Subcutaneous adipose tissue (tissue), 4 donors: ENCODE results near the gene PPBP. TPM values are rescaled to one million over a fixed set of nuclear protein-coding genes. Genes with fewer than 3 reads are reported as not detected.

Source experiments
- CTCF ChIP-seq: fragments of 450-650 bp; IDR thresholded peaks from one replicate; pipeline ENCODE4 v1.5.1; 2016; ENCODE audit warnings: low read depth, mild to moderate bottlenecking, control low read depth, antibody characterized with exemption, moderate library complexity
- total RNA-seq, 4 donors: library from RNA; depleted of rRNA; stranded (reverse); fragments of >200 nt; gene quantifications; one replicate each; pipeline ENCODE4 v1.1.0, GENCODE V29; 2016

The PPBP gene
- total RNA-seq, result 1 to 10 TPM in 1 of 4 donors, under 1 TPM in 1, not detected in 2; 0.88 to 4.6 TPM

GRCh38 chr4:73988061-73988460, at the start of gene PPBP:
TSS of gene PPBP (minus strand) at chr4:73988190. CDS start at chr4:73988103, 87 bp downstream.
- no peak for TF ChIP-seq CTCF

DNA sequence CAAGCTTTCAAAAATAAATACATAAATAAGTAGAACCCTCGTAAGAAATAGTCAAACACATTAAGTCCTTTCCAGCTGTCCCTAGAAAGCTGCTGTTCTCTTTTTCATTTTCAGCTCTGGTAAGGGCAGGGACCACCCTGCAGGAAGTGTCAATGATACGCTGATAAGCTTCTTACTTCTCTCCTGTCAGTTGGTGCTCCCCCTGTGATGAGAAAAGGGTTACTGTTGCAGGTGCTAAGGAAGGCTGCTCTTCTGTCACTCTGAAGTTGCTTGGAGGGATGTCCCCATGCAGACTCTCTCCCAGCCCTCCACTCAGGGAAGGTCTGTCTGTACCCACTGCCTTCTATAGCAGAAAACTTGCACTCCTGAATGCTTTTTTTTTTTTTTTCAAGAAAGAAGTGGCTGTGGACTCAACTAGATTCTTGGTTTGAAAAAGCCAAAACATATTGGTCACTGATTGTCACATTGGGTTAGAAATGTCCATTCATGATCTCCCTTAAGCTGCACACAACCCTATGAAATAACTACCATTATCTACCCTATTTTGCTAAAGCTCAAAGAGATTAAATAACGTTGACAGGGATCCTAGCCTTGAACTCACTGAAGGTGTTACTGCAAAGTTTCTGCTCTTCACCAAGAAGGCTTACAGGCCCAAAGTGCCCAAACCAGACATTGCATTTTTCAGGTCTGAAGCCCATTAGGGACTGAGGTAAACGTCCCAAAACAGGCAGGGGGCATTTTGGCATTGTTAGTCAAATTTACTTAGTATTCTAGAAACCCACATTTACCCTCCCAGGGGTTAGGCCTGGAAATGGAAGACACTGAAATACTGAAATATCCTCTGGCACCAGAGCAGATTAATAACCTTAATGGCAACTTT, 49.3 kb upstream of the PPBP start:
- TF ChIP-seq CTCF, result no peak

DNA sequence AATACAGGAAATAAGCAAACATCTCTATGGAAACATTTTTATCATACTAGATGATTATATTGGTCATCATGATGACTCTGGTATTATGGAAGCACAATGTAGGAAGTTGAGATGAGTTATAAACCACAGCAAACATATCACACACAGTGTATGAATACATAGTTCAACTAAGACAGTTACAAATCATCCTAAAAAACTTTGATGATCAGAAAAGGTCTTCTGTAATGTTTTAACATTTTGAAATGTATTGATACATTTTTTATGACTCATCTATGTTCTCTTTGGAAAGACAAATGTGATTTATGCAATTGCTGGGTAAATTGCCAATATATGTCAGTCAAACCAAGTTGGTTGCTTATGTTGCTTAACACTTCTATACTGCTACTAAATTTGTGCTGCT, 45.7 kb upstream of the PPBP start:
- no peak for TF ChIP-seq CTCF

DNA sequence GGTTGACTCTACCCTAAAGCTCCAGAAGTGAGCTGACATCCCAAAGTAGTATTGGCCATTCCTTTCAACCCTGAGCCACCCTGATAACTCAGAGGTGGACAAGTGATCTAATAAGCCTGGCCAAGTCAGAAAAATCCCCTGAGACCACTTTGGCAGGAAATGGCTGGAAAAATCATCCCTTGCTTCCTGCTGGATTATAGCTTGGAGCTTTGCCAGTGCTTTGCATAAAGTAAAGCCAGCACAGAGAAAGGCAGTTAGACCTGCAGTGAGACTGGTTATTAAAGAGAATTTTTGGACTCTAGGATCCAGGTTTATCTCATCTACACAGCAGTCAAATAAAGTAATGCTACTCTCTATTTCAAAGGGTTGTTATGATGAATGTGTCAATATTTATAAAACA, 44.1 kb upstream of the PPBP start:
- TF ChIP-seq CTCF, result no peak

- no peak for TF ChIP-seq CTCF
Observed at GRCh38 chr4:74031576-74031975, 43.6 kb upstream of the PPBP start.

DNA sequence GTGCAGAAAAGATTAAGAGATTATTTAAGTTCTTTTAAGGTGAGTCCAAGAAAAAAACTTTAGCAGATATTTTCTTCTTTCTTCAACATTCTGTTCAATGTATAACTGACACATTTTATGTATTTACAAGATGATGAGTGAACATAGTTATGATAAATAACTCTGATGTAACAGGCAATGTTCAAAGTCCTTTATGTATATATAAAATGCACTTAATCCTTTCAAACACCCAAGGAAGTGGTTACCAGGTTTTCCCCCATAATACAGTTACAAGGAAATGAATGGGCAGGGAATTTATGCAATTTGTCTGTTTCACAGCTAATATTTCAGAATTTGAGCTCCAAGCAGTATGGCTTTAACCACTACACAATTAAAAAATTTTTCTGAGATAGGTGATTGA, 42.3 kb upstream of the PPBP start:
- TF ChIP-seq CTCF, result no peak

GRCh38 chr4:74028504-74028903, 40.5 kb upstream of the PPBP start:
- TF ChIP-seq CTCF, result no peak
